ENCODE data around the gene TOP1. TPM values are rescaled to one million over a fixed set of nuclear protein-coding genes. Genes with fewer than 3 reads are reported as not detected.
A peak's percentile ranks its signal among the peaks of the same experiment; 100 is the strongest.

Gene TOP1
- total RNA-seq, 1 donor from 2014 or later = 17.2 TPM

GRCh38 chr20:41161886-41162285, 133.3 kb downstream of the TOP1 start:
- H3K4me1 ChIP-seq (ENCODE audit: control insufficient read depth in 3 of 3, insufficient read depth in 3 of 3, low read length in 3 of 3) = peaks cover 11 to 28% (median 20%) of the 10 kb centered on the region in 3 donors
- H3K9ac ChIP-seq (ENCODE audit: low read depth in 1 of 3, low read length in 3 of 3) = no peak overlapping the region
- H3K4me3 ChIP-seq (ENCODE audit: low read length in 3 of 3) = no peak overlapping the region
- H3K27me3 ChIP-seq (ENCODE audit: control insufficient read depth in 3 of 3, insufficient read depth in 3 of 3, low read length in 3 of 3) = no peaks in the 10 kb centered on the region
- H3K36me3 ChIP-seq (ENCODE audit: control insufficient read depth in 3 of 3, insufficient read depth in 3 of 3, low read length in 3 of 3) = peaks cover 51 to 58% (median 54%) of the 10 kb centered on the region in 3 donors
- no peak overlapping the region for H3K27ac ChIP-seq (ENCODE audit: low read depth, low read length)
- H3K9me3 ChIP-seq (ENCODE audit: control insufficient read depth in 3 of 3, low read length in 3 of 3) = no peaks in the 10 kb centered on the region

DNA sequence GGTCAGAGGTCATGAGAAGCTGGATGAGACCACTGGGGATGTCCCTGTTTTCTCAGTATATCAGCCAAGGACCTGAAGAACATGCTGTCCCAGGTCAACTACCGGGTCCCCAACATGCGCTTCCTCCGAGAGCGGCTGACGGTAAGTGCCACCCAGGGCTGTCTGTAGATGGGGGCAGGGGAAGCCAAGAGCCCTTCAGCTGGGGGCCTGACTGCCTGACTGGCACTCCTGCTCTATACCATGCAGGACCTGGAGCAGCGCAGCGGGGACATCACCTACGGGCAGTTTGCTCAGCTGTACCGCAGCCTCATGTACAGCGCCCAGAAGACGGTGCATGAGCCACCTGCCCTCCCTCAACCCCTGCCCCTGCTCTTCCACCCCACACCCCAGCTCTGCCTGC, 133.8 kb downstream of the TOP1 start:
- Histone ChIP-seq H3K4me1 (ENCODE audit: control insufficient read depth in 3 of 3, insufficient read depth in 3 of 3, low read length in 3 of 3) (peaks cover 7 to 23% (median 17%) of the 10 kb centered on the region in 3 donors), H3K27me3 (ENCODE audit: control insufficient read depth in 3 of 3, insufficient read depth in 3 of 3, low read length in 3 of 3) (no peaks in the 10 kb centered on the region), H3K4me3 (ENCODE audit: low read length in 3 of 3) (no peak overlapping the region), H3K36me3 (ENCODE audit: control insufficient read depth in 3 of 3, insufficient read depth in 3 of 3, low read length in 3 of 3) (peaks cover 55 to 62% (median 59%) of the 10 kb centered on the region in 3 donors), H3K9ac (ENCODE audit: low read depth in 1 of 3, low read length in 3 of 3) (no peak overlapping the region), H3K27ac (ENCODE audit: low read depth, low read length) (no peak overlapping the region), H3K9me3 (ENCODE audit: control insufficient read depth in 3 of 3, low read length in 3 of 3) (no peaks in the 10 kb centered on the region)

DNA sequence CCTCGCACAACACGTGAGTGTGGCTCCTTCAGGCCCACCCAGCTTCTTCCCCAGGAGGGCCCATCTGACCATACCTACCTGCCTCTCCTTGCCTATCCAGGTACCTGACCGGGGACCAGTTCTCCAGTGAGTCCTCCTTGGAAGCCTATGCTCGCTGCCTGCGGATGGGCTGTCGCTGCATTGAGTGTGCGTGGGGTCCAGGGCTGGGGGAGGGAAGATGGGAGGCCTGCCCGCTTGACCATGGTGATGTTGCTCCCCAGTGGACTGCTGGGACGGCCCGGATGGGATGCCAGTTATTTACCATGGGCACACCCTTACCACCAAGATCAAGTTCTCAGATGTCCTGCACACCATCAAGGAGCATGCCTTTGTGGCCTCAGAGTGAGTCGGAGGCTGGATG, 135.2 kb downstream of the TOP1 start:
- Histone ChIP-seq H3K27me3 (ENCODE audit: control insufficient read depth in 3 of 3, insufficient read depth in 3 of 3, low read length in 3 of 3) (no peaks in the 10 kb centered on the region), H3K9me3 (ENCODE audit: control insufficient read depth in 3 of 3, low read length in 3 of 3) (no peaks in the 10 kb centered on the region), H3K9ac (ENCODE audit: low read depth in 1 of 3, low read length in 3 of 3) (peak overlapping the region in 1 of 3 donors; percentile 16), H3K27ac (ENCODE audit: low read depth, low read length) (no peak overlapping the region), H3K36me3 (ENCODE audit: control insufficient read depth in 3 of 3, insufficient read depth in 3 of 3, low read length in 3 of 3) (peaks cover 67 to 77% (median 72%) of the 10 kb centered on the region in 3 donors), H3K4me3 (ENCODE audit: low read length in 3 of 3) (no peak overlapping the region), H3K4me1 (ENCODE audit: control insufficient read depth in 3 of 3, insufficient read depth in 3 of 3, low read length in 3 of 3) (peaks cover 4 to 16% (median 12%) of the 10 kb centered on the region in 3 donors)

- Histone ChIP-seq H3K27me3 (ENCODE audit: control insufficient read depth in 3 of 3, insufficient read depth in 3 of 3, low read length in 3 of 3) (no peaks in the 10 kb centered on the region), H3K4me3 (ENCODE audit: low read length in 3 of 3) (no peak overlapping the region), H3K27ac (ENCODE audit: low read depth, low read length) (no peak overlapping the region), H3K9me3 (ENCODE audit: control insufficient read depth in 3 of 3, low read length in 3 of 3) (no peaks in the 10 kb centered on the region), H3K36me3 (ENCODE audit: control insufficient read depth in 3 of 3, insufficient read depth in 3 of 3, low read length in 3 of 3) (peaks cover 74 to 83% (median 78%) of the 10 kb centered on the region in 3 donors), H3K4me1 (ENCODE audit: control insufficient read depth in 3 of 3, insufficient read depth in 3 of 3, low read length in 3 of 3) (peaks cover 3 to 10% (median 4%) of the 10 kb centered on the region in 3 donors), H3K9ac (ENCODE audit: low read depth in 1 of 3, low read length in 3 of 3) (no peak overlapping the region)
These were observed 136.6 kb downstream of the TOP1 start for GRCh38 chr20:41165001-41165882.

DNA sequence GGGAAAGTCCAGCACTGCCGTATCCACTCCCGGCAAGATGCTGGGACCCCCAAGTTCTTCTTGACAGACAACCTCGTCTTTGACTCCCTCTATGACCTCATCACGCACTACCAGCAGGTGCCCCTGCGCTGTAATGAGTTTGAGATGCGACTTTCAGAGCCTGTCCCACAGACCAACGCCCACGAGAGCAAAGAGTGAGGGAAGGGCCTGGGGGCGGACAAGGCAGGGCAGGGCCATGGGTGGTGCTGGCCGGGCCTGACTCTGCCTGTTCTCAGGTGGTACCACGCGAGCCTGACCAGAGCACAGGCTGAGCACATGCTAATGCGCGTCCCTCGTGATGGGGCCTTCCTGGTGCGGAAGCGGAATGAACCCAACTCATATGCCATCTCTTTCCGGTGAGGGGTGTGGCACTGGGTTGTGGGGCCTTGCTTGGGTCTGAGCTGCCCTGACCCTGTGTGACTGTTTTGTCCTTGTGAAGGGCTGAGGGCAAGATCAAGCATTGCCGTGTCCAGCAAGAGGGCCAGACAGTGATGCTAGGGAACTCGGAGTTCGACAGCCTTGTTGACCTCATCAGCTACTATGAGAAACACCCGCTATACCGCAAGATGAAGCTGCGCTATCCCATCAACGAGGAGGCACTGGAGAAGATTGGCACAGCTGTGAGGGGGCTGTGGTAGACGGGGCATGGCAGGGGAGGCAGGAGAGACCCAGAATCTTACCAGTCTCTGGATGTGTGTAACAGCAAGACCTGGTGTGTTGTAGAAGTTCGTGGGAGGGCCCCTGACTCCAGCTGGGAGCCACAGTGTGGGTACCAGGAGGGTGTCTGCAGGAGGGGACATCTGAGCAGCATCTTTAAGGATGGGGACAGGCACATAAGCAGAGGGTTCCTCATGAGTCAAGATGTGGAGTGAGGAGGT, 137.8 kb downstream of the TOP1 start:
- peaks cover 79 to 85% (median 82%) of the 10 kb centered on the region in 3 donors for H3K36me3 ChIP-seq (ENCODE audit: control insufficient read depth in 3 of 3, insufficient read depth in 3 of 3, low read length in 3 of 3)

GRCh38 chr20:41167118-41167470, 138.5 kb downstream of the TOP1 start:
- Histone ChIP-seq H3K27me3 (ENCODE audit: control insufficient read depth in 3 of 3, insufficient read depth in 3 of 3, low read length in 3 of 3) (no peaks in the 10 kb centered on the region), H3K27ac (ENCODE audit: low read depth, low read length) (no peak overlapping the region), H3K9me3 (ENCODE audit: control insufficient read depth in 3 of 3, low read length in 3 of 3) (no peaks in the 10 kb centered on the region), H3K4me3 (ENCODE audit: low read length in 3 of 3) (no peak overlapping the region), H3K36me3 (ENCODE audit: control insufficient read depth in 3 of 3, insufficient read depth in 3 of 3, low read length in 3 of 3) (peaks cover 79 to 90% (median 82%) of the 10 kb centered on the region in 3 donors), H3K9ac (ENCODE audit: low read depth in 1 of 3, low read length in 3 of 3) (no peak overlapping the region), H3K4me1 (ENCODE audit: control insufficient read depth in 3 of 3, insufficient read depth in 3 of 3, low read length in 3 of 3) (peaks cover under 1 to 7% (median 4%) of the 10 kb centered on the region in 3 donors)

More for the DNA sequence above, 137.8 kb downstream of the TOP1 start:
- Histone ChIP-seq H3K27ac (ENCODE audit: low read depth, low read length) (no peak overlapping the region), H3K9ac (ENCODE audit: low read depth in 1 of 3, low read length in 3 of 3) (no peak overlapping the region), H3K27me3 (ENCODE audit: control insufficient read depth in 3 of 3, insufficient read depth in 3 of 3, low read length in 3 of 3) (no peaks in the 10 kb centered on the region), H3K4me3 (ENCODE audit: low read length in 3 of 3) (no peak overlapping the region), H3K9me3 (ENCODE audit: control insufficient read depth in 3 of 3, low read length in 3 of 3) (no peaks in the 10 kb centered on the region), H3K4me1 (ENCODE audit: control insufficient read depth in 3 of 3, insufficient read depth in 3 of 3, low read length in 3 of 3) (peaks cover 0 to 3% (median 0%) of the 10 kb centered on the region in 3 donors)

- peaks cover 82 to 89% (median 84%) of the 10 kb centered on the region in 3 donors for H3K36me3 ChIP-seq (ENCODE audit: control insufficient read depth in 3 of 3, insufficient read depth in 3 of 3, low read length in 3 of 3)
- no peak overlapping the region for H3K27ac ChIP-seq (ENCODE audit: low read depth, low read length)
- peak overlapping the region in 1 of 3 donors; percentile 25 for H3K9ac ChIP-seq (ENCODE audit: low read depth in 1 of 3, low read length in 3 of 3)
These were observed 139.0 kb downstream of the TOP1 start for GRCh38 chr20:41167481-41168253.

DNA sequence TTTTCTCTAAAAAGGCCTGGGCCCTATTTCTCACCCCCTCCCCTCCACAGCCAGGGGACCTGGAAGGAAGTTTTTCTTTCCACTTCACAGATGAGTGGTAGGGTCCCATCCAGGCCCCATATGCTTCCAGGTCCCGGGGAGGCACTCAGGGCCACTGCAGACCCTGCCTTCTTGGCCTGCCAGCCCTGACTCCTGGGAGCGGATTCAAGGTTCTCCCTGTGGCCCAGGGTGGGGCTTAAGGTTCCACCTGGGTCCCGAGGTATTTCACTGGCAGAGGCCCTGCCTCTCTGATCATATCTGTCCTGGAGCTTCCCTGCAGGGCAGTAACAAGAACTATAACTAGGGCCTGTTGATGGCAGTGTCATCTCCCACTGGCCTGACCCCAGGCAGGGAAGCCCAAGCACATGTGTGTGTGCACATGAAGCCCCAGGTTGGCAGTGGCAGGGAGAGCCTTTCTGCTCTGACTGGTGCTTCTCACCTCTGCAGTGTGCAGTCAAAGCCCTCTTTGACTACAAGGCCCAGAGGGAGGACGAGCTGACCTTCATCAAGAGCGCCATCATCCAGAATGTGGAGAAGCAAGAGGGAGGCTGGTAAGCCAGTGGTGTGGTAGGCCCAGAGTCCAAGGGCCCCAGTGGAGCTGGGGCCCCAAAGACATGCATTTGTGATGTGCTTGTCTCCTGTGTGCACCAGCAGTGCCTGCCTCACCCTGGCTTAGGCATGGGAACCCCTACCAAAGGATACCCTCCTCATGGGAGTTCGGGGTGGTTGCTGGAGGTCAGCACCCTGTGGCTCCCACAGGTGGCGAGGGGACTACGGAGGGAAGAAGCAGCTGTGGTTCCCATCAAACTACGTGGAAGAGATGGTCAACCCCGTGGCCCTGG, 139.9 kb downstream of the TOP1 start:
- no peaks in the 10 kb centered on the region for H3K27me3 ChIP-seq (ENCODE audit: control insufficient read depth in 3 of 3, insufficient read depth in 3 of 3, low read length in 3 of 3)
- peaks cover 13 to 18% (median 17%) of the 10 kb centered on the region in 3 donors for H3K4me1 ChIP-seq (ENCODE audit: control insufficient read depth in 3 of 3, insufficient read depth in 3 of 3, low read length in 3 of 3)
- H3K9me3 ChIP-seq (ENCODE audit: control insufficient read depth in 3 of 3, low read length in 3 of 3) = no peaks in the 10 kb centered on the region
- H3K27ac ChIP-seq (ENCODE audit: low read depth, low read length) = no peak overlapping the region
- H3K36me3 ChIP-seq (ENCODE audit: control insufficient read depth in 3 of 3, insufficient read depth in 3 of 3, low read length in 3 of 3) = peaks cover 78 to 84% (median 80%) of the 10 kb centered on the region in 3 donors
- H3K4me3 ChIP-seq (ENCODE audit: low read length in 3 of 3) = no peak overlapping the region
- H3K9ac ChIP-seq (ENCODE audit: low read depth in 1 of 3, low read length in 3 of 3) = peak overlapping the region in 1 of 3 donors; percentile 8

More at GRCh38 chr20:41167481-41168253, 139.0 kb downstream of the TOP1 start:
- H3K27me3 ChIP-seq (ENCODE audit: control insufficient read depth in 3 of 3, insufficient read depth in 3 of 3, low read length in 3 of 3) = no peaks in the 10 kb centered on the region
- no peaks in the 10 kb centered on the region for H3K9me3 ChIP-seq (ENCODE audit: control insufficient read depth in 3 of 3, low read length in 3 of 3)
- H3K4me3 ChIP-seq (ENCODE audit: low read length in 3 of 3) = no peak overlapping the region
- H3K4me1 ChIP-seq (ENCODE audit: control insufficient read depth in 3 of 3, insufficient read depth in 3 of 3, low read length in 3 of 3) = peaks cover 6 to 10% (median 9%) of the 10 kb centered on the region in 3 donors

Data from skeletal muscle tissue (tissue), 4 donors.